DND-41 (cell line): ENCODE results near the gene IGFBP7.
"Not testable (repeated sequence)": the region's sequence is repeated elsewhere in the genome, so short reads cannot be mapped to it uniquely, and the experiment has no call there.

Experiments used
- ATAC-seq: fragments of 200-7000 bp; cut with Tn5 transposase; 3 replicates; pipeline ENCODE4 v1.9.1; 2021; ENCODE audit warnings: low read depth; ENCODE audit not compliant: insufficient read depth
- DNase-seq: peaks from one replicate; pipeline ENCODE4 v3.0.0-alpha.2; 2020
- H2AFZ ChIP-seq: 2 replicates; pipeline ENCODE4 v1.6.0; 2012; ENCODE audit warnings: low read depth, low read length
- H3K27ac ChIP-seq: 2 replicates; pipeline ENCODE4 v1.5.1; 2012; ENCODE audit warnings: low read length, inconsistent platforms
- H3K27me3 ChIP-seq: fragments of 200-600 bp; sonication (generic); 2 replicates; pipeline ENCODE4 v1.6.0; 2012; ENCODE audit warnings: low read length, mild to moderate bottlenecking, inconsistent platforms; ENCODE audit not compliant: insufficient read depth, poor library complexity
- H3K36me3 ChIP-seq: 2 replicates; pipeline ENCODE4 v1.5.1; 2012; ENCODE audit warnings: low read length, inconsistent platforms; ENCODE audit not compliant: insufficient read depth
- H3K4me1 ChIP-seq: 2 replicates; pipeline ENCODE4 v1.5.1; 2012; ENCODE audit warnings: mild to moderate bottlenecking, low read length; ENCODE audit not compliant: insufficient read depth
- H3K4me2 ChIP-seq: 2 replicates; pipeline ENCODE4 v1.6.0; 2012; ENCODE audit warnings: mild to moderate bottlenecking, moderate library complexity, low read length, inconsistent platforms; ENCODE audit not compliant: insufficient read depth
- H3K4me3 ChIP-seq, 2 experiments: fragments of 200-600 bp in 1 of 2; shearing (Covaris generic) in 1 of 2; 2 replicates each; pipeline ENCODE4 v1.5.1; 2012 to 2016; ENCODE audit warnings: inconsistent platforms in 2 of 2, low read length in 2 of 2, mild to moderate bottlenecking in 2 of 2, low read depth in 1 of 2, moderate library complexity in 1 of 2
- H3K79me2 ChIP-seq: 2 replicates; pipeline ENCODE4 v1.6.0; 2012; ENCODE audit warnings: low read length, inconsistent platforms; ENCODE audit not compliant: insufficient read depth
- H3K9ac ChIP-seq: 2 replicates; pipeline ENCODE4 v1.6.0; 2012; ENCODE audit warnings: low read depth, mild to moderate bottlenecking, inconsistent platforms, low read length, moderate library complexity
- H3K9me3 ChIP-seq: 2 replicates; pipeline ENCODE4 v1.5.1; 2012; ENCODE audit warnings: low read length, moderate library complexity, mild to moderate bottlenecking, inconsistent platforms; ENCODE audit not compliant: insufficient read depth, severe bottlenecking
- H4K20me1 ChIP-seq: 2 replicates; pipeline ENCODE4 v1.6.0; 2012; ENCODE audit warnings: low read length; ENCODE audit not compliant: insufficient read depth
- CTCF ChIP-seq: IDR thresholded peaks from 2 replicates; pipeline ENCODE4 v1.5.1; 2012; ENCODE audit warnings: borderline replicate concordance, low read length, moderate library complexity, mild to moderate bottlenecking; ENCODE audit not compliant: poor library complexity, severe bottlenecking; ENCODE audit errors: extremely low read depth
- EZH2 ChIP-seq: IDR thresholded peaks from 3 replicates; pipeline ENCODE4 v1.6.1; 2012; ENCODE audit warnings: borderline replicate concordance, low read depth, mild to moderate bottlenecking, moderate library complexity, low read length, inconsistent platforms; ENCODE audit not compliant: severe bottlenecking

IGFBP7 gene

DNA sequence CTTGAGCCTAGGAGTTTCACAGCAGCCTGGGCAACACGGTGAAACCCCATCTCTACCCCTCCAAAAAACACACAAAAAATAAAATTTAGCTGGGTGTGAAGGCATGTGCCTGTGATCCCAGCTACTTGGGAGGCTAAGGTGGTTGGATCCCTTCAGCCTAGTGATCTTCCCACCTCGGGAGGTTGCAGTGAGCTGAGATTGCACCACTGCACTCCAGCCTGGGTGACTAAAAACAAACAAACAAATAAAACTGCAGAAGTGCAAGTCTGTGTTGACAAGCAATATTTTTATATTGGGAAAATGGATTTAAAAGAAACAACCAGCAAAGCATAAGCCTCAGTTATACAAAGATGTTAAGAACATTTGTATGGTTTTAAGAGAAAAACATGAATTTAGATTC is 46.1 kb downstream of the IGFBP7 start:
- H3K4me2 ChIP-seq, result no peak overlapping the region
- no peak for ATAC-seq
- H3K79me2 ChIP-seq, result no peaks in the 10 kb centered on the region
- H3K9me3 ChIP-seq, result no peaks in the 10 kb centered on the region
- H3K4me3 ChIP-seq, result no peak overlapping the region
- H4K20me1 ChIP-seq, result no peaks in the 10 kb centered on the region
- H3K27me3 ChIP-seq, result peaks cover 5% of the 10 kb centered on the region
- H2AFZ ChIP-seq, result no peak overlapping the region
- TF ChIP-seq CTCF, result no peak
- no peak for TF ChIP-seq EZH2
- no peak overlapping the region for H3K27ac ChIP-seq
- no peak for DNase-seq
- no peaks in the 10 kb centered on the region for H3K4me1 ChIP-seq
- no peak overlapping the region for H3K9ac ChIP-seq
- H3K36me3 ChIP-seq, result no peaks in the 10 kb centered on the region

GRCh38 chr4:57063518-57063917 is 46.7 kb downstream of the IGFBP7 start:
- no peak overlapping the region for H3K4me2 ChIP-seq
- no peak overlapping the region for H3K27ac ChIP-seq
- H3K9me3 ChIP-seq, result no peaks in the 10 kb centered on the region
- no peak for TF ChIP-seq CTCF
- TF ChIP-seq EZH2, result no peak
- no peaks in the 10 kb centered on the region for H4K20me1 ChIP-seq
- H3K9ac ChIP-seq, result no peak overlapping the region
- H3K27me3 ChIP-seq, result peaks cover 5% of the 10 kb centered on the region
- no peak overlapping the region for H2AFZ ChIP-seq
- H3K4me3 ChIP-seq, result no peak overlapping the region
- DNase-seq (no peak), ATAC-seq (no peak)
- H3K4me1 ChIP-seq, result no peaks in the 10 kb centered on the region
- H3K36me3 ChIP-seq, result no peaks in the 10 kb centered on the region
- H3K79me2 ChIP-seq, result no peaks in the 10 kb centered on the region

- no peak overlapping the region for H3K4me2 ChIP-seq
- TF ChIP-seq CTCF (no peak), EZH2 (no peak)
- ATAC-seq, result no peak
Measured at GRCh38 chr4:57061395-57061794, 48.8 kb downstream of the IGFBP7 start.

DNA sequence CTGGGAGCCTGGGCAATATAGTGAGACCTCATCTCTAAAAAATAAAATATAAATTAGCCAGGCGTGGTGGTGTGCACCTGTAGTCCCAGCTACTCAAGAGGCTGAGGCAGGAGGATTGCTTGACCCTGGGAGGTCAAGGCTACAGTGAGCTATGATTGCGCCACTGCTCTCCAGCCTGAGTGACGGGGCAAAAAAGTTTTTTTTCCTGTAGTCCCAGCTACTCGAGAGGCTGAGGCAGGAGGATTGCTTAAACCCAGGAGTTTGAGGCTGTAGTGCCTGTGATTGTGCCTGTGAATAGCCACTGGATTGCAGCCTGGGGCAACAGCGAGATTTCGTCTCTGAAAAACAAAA is 49.5 kb downstream of the IGFBP7 start:
- not testable (repeated sequence) for DNase-seq, H2AFZ ChIP-seq, H3K4me3 ChIP-seq, H3K27ac ChIP-seq, H3K27me3 ChIP-seq, ATAC-seq, H3K4me1 ChIP-seq, H3K9ac ChIP-seq, H3K79me2 ChIP-seq, H4K20me1 ChIP-seq, H3K9me3 ChIP-seq, H3K4me2 ChIP-seq, H3K36me3 ChIP-seq

More at GRCh38 chr4:57061395-57061794, 48.8 kb downstream of the IGFBP7 start:
- Histone ChIP-seq H2AFZ (no peak overlapping the region), H3K27me3 (peaks cover 5% of the 10 kb centered on the region), H3K4me1 (no peaks in the 10 kb centered on the region), H3K9me3 (no peaks in the 10 kb centered on the region), H3K27ac (no peak overlapping the region), H4K20me1 (no peaks in the 10 kb centered on the region), H3K9ac (no peak overlapping the region), H3K36me3 (no peaks in the 10 kb centered on the region), H3K4me3 (no peak overlapping the region), H3K79me2 (no peaks in the 10 kb centered on the region)
- DNase-seq, result no peak
